Cerebellar nuclear complex (tissue), 1 donor: ENCODE measurements around the gene MICAL3.
"Not testable (repeated sequence)": the region's sequence is repeated elsewhere in the genome, so short reads cannot be mapped to it uniquely, and the experiment has no call there.

Experiments used
- DNase-seq, 2 experiments: peaks; one replicate each; lab custom pipeline; 2025; lab: John Stamatoyannopoulos, UW

MICAL3 gene

GRCh38 chr22:17763442-17763841 is 260.9 kb downstream of the MICAL3 start:
- DNase-seq = not testable (repeated sequence)

DNA sequence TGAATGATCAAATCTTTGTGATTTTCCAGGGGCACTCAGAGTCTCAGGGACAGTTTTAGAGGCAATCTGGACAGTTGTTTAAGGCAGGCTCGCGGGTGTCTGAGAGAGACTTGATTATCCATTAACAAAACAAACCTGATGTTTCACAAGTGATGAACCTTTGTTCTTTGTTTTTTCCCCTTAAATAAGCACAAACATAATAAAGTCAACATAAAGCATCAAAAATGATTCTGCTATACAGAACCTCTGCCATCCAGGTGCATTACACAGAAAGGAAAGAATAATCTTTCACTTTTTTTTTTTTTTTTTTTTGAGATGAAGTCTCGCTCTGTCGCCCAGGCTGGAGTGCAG is 263.2 kb downstream of the MICAL3 start:
- DNase-seq = no peak

- no peak for DNase-seq
Measured at GRCh38 chr22:17754233-17754925, 270.0 kb downstream of the MICAL3 start.

GRCh38 chr22:17753401-17753989 is 270.9 kb downstream of the MICAL3 start:
- DNase-seq = no peak

- no peak for DNase-seq
Measured at GRCh38 chr22:17751596-17751995, 272.8 kb downstream of the MICAL3 start.

DNA sequence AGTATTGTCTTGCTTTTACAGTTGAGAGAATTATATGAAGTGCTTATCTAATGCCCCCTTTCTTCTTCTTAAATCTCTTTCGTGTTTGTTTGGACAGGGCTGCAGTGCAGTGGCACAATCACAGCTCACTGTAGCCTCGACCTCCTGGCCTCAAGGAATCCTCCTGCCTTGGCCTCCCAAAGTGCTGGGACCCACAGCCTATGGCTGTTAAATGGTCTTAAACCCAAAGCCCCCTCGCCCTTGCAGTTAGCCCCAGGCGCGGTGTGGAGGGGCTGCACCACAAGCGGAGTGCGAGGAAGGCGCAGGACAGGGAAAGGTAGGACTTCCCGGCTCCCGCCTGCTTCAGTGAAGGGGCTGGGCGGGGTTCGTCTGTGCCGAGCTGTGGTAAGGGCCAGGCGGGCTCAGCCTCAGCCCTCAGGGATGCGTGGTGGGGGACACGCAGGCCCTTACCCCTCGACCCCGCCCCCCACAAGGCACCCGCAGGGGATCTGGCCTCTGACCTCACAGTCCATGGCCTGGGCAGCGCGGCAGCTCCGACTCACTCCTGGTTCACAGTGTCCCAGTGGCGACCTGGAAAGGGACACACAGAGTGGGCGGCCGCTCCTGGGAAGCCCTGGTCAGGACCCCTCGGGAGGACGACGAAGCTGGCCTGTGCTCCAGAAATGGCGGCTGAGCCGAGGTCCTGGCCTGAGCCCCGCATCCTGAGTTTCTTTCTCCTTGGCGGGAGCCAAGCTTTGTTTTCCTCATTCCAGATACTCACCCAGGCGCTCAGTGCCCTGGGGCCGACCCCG is 274.6 kb downstream of the MICAL3 start:
- DNase-seq = no peak

DNA sequence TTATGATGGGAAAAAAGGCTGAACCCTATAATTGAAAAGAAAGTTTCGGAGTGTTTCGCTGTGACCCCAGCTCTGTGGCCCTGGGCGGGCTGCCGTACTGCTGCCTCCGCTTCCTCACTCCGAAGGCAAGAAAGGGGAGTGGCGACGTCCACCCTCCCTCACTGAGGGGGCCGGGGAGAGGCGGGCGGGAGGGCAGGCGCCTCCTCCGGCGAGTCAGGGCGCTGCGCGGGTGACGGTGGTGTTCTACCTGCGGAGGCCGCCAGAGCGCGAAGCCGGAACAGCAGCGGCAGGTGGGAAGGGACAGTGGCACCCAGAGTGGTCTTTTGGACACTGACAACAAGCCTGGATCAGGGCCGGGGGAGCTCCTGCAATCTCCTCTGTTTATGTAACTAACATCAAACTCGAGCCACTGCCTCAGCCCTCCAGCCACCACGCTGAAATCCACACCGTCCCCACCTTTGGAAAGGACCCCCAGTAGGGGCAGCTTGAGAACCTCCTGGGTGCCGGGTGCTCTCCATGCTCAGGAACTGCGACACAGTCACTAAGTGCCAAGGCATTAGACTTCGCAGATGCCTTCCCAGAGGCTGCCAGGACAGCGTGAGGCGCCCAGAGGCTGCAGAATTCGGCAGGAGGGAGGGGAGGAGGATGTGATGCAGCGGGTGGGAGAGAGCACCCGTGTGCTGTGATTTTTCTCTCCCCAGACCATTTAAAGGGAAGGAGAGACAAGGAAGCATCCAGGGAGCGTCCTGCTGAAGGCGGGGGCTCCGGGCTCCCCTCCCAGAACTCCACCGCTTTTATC is 275.6 kb downstream of the MICAL3 start:
- DNase-seq = no peak

GRCh38 chr22:17746916-17747315 is 277.4 kb downstream of the MICAL3 start:
- no peak for DNase-seq

DNA sequence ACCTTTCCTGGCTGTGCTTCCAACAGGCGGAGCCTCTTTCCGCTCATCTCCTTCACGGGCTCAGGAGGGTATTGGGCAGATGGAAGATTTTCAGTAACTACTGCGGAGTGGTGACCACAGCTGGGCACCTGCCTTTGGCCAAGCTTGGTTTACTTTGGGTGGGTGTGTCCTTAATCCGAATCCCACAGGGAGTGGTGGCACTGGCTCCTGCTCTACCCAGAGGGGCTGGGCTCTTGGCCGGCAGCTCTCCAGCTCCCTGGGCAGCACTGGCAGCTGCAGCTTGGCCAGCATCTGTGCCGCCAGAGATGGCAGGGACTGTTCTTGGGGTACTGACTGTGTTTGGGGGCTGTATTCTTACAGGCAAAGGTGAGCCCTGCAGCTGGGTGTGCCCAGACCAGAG is 279.9 kb downstream of the MICAL3 start:
- no peak for DNase-seq

DNA sequence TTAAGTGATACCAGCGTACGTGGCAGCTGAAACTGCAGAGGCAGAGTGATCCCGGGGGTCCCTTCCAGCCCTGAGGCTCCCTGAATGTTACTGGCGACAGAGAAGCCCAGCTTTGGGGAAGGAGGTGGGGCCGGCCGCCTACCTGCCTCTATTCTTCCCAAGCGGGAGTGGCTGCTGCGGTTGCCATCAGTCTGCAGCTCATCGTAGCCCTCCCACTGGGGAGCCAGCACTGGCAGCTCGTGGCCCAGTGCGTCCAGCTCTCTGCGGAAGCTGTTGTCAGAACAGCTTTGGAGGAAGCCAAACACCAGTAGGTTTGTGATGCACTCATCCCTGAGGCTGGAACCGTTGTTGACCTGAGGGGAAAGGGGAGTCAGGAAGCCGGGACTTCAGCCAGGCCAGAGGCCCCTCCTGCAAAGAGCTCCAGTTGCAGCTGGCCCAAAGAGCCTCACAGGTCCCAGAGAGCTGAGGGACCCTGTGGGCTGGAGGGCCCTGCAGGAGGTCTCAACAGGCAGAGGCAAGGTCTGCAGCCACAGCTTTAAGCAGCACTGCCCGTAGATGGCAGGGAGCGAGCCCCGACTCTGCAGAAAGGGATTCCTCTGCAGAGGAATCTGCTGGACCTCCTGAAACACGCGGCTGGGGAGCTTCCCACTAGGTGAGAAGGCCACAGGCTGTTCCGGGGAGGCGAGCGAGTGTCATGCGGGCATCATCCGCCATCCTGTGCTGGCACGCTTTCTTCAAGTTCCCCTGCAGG is 280.5 kb downstream of the MICAL3 start:
- no peak for DNase-seq

GRCh38 chr22:17742527-17742902 is 281.8 kb downstream of the MICAL3 start:
- DNase-seq = peak in 1 of 2 experiments; percentile 78

DNA sequence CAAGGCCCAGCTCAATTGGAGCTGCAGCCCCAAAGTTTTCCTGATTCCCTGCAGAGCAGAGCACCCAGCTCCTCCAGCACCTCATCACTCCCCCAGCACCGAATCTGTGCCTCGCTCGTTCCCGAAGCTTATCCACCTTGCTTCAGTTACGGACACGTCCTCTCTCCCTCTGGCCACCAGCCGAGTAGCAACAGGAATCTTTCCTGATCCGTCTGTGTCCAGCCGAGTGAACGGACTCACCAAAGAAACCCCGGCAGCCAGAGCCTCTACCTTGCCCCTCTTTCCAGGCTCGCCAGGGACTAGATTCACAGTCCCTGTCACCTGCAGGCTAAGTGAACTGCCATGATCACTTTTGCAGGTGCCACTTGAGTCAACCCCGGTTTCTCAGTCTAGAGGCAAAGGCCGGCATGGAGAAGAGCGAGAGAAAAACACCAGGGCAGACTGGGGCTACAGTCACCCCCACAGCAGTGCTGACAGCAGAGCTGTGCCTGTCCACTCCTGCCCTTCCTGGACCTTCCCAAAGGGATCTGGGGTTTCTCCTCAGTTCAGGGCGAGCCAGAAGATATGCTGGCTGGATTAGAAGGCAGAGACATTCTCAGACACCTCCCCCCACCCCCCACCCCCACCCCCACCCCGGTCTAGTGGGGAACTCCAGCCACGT is 282.4 kb downstream of the MICAL3 start:
- DNase-seq = no peak

DNA sequence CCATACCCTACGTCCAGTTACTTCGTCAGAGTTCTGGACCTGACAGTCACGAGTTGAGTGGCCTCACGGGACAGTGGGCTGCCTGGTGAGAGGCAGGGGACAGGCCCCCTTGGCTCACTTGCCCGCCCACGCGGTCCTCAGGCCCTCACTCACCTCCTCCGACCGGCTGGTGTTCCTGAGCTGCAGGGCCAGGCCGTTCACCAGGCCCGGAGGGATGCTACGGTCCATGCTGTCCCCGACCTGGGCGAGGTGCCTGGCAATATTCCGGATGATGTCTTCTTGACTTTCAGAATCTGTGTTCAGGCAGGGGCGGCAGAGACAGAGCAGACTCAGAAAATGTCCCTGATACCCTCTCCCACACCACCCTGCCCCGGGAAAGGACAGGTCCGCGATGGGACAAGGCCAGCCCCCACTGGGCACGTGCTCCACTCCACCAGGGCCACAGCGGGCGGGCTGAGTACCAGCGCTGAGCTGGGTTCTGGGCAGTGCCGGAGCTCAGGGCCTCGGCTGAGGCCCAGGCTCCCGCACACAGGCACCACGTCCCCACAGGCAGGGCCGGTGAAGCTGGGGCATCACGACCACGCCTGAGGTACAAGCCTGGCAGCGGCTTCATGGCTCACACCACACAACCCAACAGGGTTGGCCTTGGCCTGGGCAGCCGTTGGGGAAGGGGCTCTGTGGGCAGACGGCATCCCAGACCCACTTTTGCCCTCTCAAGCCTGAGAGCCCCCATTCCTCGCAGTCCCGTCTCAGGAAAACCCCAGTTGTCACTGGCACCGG is 285.0 kb downstream of the MICAL3 start:
- no peak for DNase-seq

GRCh38 chr22:17738386-17739128 is 285.8 kb downstream of the MICAL3 start:
- DNase-seq = peak in 1 of 2 experiments; percentile 68
